ENCODE results near the gene PDIA6.
"Not testable (repeated sequence)": the region's sequence is repeated elsewhere in the genome, so short reads cannot be mapped to it uniquely, and the experiment has no call there.

Gene PDIA6

DNA sequence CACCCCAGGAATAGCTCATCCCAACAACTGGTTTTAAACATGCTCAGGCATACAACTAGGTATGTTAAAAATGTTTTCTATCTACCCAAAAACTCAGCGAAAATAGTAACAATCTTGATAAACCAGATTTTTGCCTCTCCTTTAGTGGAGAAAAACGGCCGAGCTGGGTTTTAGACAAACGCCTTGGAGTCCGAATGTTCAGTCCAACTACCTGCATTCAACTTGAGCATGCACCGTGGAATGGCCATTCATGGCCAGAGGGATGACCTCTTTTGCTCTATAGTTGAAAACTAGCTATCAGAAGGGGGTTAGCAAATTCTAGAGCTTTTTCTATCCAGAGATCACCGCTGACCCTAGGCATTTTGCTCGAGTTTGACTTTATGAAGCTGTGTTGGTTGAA, 30.8 kb downstream of the PDIA6 start:
- DNase-seq (ENCODE audit: low read depth in 4 of 4, low spot score in 1 of 4) = no peak

DNA sequence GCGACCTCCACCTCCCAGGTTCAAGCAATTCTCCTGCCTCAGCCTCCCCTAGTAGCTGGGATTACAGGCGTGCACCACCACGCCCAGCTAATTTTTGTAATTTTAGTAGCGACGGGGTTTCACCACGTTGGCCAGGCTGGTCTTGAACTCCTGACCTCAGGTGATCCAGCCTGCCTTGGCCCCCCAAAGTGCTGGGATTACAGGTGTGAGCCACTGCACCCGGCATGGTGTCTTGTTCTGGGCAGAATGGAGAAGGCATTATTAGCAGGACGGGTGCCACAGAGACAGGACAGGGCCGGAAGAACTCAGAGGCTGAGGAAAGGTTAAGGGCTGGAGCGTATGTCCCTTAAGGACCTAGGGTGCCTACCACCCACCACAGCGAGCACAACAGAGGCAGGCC, 31.8 kb downstream of the PDIA6 start:
- not testable (repeated sequence) for DNase-seq (ENCODE audit: low read depth in 4 of 4, low spot score in 1 of 4)

DNA sequence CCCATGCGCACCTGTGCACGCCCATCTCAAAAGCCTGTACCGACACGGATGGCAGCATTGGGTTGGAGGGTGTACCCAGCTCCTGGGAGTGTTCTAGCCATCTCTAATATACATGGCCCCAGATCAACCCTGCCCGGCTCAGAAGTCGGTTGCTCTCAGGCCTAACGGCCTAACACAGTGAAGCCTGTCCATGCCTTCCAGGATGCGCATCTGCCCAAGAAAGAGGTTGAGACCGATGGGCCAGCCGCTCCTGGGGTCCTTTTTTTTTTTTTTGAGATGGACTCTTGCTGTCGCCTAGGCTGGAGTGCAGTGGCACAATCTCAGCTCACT, 32.1 kb downstream of the PDIA6 start:
- DNase-seq (ENCODE audit: low read depth in 4 of 4, low spot score in 1 of 4) = no peak

DNA sequence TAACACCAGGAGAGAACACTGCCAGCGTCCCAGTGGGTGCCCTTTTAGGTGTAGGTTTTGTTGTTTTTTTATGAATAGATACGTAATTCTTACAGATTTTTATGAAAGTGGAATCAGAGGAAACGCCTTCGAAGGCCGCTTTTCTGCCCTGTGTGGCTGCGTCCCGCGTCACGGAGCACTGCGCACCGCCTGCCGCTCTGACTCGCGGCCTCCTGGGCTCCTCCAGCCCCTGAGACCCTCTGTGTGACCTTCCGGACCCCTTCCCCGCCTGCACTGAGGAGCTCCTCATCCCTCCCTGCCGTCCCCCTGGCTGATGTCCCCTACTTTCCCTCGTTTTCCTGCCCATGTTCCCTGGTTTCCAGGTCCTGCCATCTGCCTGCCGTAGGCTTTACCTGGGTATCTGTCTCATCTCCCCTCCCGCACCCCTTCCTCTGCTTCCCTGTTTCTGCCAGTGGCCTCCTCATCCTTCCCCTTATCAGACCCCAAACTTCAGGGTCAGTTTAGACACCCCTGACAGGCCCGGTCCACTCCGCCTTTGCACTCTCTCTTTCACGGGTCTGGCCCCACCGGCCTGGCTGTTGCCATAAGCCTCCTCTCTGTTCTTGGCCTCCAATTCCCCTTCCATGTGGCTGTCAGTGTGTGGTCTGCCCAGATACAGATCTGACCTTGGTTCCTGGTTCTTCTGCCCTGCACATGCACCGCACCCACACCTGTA, 32.7 kb downstream of the PDIA6 start:
- DNase-seq (ENCODE audit: low read depth in 4 of 4, low spot score in 1 of 4) = no peak

DNA sequence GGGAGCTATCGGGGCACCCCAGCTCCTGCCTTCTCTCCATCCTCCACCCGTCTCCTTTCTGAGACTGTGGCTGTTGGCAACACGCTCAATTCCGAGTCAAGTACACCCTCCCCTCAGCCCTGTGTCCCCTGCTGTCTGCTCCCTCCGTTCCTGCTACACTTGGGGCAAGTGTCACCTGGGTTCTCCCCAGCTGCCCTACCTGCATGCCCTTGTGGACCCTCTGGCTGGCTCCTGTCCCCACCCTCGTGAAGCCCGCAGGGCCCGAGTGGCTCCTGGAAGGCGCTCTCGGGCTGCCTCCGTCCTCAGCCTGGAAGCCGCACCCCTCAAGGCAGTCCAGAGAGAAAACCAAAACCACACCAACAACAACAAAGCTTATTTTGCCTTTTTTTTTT, 33.9 kb downstream of the PDIA6 start:
- no peak for DNase-seq (ENCODE audit: low read depth in 4 of 4, low spot score in 1 of 4)

DNA sequence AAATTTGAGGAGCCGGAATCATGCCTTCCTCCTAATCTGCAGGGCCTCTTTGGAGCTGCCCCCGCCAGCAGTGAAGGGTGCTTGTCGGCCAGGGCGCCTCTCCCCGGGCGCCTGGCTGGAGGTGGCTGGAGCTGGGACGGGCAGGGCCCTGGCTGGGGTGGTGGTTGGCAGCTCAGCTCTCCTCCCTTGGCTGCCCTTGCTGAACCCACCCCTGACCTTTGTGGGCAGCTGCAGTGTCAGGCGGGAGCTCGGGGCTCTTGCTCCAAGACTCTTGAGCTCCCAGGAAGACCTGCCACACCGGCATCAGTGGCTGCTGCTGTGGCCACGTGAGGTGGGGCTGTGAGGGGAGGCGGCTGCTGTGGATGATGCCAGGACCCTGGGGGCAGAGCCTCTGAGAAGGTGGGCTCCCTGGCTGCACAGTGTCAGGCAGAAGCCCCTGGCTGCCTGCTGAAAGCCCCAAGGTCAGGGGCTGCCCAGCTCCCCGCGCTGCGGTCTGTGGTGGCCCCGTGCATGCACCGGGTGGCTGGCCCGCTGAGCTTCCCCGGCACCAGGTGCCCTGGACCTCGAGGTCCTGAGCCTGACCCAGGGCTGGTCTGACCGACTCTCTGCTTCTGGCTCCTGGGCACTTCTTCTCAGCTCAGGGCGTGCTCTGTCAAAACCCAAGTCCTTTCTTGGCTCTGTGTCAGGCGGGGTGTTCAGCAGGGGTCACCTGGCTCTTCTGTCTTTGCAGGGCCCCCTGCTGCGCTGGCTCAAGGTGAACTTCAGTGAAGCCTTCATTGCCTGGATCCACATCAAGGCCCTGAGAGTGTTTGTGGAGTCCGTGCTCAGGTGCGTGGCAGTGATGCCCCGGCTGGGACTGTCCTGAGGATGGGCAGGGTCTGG, 34.5 kb downstream of the PDIA6 start:
- no peak for DNase-seq (ENCODE audit: low read depth in 4 of 4, low spot score in 1 of 4)

DNA sequence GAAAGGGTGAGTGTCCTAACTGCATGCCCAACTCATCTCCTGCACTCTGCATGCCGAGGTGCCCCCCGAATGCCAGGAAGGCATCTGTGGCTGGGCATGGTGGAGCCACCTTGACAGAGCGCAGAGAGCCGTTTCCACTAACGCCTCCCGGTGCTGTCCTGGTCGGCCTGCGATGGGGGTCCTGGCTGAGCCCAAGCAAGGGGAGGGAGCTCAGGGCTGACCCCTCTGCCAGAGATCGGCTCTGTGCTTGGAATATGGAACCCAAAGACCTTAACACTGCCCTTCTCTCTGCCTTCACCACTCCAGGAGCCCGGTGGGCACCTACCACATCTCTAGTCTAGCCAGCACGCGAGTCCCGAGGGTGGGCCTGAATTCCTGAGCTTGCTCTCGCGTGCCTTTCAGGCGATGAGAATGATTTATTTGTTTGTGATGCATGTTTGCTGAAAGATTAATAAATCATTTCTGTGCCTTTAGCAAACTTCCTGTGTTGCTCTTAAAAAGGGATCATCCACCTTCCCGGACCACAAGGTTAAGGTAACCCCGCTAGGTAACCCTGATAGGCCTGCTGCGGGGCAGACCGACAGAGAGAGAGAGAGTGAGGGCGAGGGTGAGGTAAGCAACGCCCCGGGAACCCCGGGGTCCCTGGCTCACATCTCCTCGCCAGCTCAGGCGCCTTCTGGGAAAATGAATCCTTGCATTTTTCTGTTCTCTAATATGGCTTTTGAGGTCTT, 35.3 kb downstream of the PDIA6 start:
- DNase-seq (ENCODE audit: low read depth in 4 of 4, low spot score in 1 of 4) = no peak

DNA sequence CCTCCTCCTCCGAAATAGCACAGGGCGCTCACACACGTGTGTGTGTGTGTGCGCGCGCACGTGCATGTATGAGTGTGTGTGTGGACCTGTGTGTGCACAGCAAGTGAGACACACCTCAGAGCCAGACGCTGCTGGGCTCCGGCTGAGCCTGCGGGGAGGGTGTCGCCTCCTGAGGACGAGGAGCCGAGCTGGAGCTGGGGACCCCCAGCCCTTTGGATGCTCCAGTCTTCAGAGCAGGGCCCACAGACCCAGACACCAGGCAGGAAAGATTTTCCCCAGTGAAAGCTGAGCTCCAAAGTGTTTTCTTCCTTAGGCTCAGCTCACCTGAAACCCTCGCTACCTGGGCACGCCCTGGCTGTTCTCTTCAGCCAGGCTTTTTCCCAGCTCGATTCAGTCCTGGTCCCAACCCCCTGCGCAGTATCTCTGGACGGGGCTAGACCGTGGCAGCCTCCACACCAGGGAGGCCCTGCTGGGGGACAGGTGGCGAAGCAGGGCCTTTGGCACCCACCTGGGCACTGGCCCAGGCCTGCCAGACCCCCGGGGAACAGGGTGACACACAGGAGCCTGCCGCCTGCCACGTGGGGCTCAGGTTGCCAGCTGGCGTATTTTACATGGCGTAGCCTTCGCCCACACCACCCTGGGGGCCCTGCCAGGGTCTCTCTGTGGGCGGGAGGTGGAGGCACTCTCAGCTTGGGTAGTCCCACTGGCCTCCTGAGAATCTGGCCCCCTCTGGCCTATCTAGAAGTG, 36.2 kb downstream of the PDIA6 start:
- no peak for DNase-seq (ENCODE audit: low read depth in 4 of 4, low spot score in 1 of 4)

DNA sequence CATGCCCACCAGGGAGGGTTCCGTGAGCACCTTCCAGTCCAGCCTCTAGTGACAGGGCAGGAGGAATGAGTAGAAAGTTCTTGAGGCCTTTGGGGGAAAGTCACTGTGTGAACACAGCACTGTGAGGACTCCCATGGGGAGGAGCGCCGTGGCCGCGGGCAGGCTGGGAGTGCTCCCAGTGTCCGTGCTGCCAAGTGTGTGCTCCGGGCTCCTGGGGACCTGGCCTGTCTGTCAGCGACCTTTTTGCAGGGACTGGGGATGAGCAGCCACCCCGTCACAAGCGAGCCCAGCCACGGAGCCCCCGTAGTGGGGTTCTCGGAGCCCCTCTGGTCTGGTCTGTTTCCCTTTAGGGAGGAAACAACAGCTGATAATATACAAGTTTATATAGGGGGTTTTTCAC, 36.8 kb downstream of the PDIA6 start:
- DNase-seq (ENCODE audit: low read depth in 4 of 4, low spot score in 1 of 4) = no peak

DNA sequence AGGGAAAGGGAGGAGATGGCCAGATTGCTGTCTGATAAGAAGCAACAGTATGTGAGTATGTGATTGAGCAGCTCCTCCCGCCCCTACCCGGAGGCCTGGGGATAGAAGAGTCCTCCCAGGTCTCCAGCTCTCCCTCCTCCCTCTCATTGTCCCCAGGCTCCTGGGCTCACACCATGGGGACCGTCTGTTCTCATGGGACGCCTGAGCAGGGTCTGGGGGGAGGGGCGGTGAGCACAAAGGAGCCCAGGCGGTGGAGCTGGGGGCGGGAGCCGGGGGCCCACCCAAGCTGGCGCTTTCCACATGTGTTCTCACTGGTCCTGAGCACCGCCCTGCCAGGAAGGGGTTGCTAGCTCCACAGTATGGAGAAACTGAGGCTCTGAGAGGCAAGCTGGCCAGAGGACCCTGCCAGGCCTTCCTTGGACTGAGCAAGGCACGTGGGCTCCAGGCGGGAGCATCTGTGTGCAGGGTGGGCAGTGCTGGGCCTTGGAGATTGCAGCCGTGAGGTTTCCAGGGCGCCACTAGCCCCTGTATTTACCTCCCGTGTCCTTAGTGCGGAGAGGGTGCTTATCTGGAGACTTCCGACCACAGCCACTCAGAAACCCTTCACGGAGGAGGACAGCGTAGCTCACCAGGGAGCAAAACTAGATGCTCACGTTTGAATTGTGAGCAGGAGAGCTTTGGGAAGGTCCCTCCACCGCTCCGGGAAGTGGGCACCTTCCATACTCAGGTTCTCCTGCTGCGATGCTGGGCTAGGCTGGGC, 37.4 kb downstream of the PDIA6 start:
- no peak for DNase-seq (ENCODE audit: low read depth in 4 of 4, low spot score in 1 of 4)

DNA sequence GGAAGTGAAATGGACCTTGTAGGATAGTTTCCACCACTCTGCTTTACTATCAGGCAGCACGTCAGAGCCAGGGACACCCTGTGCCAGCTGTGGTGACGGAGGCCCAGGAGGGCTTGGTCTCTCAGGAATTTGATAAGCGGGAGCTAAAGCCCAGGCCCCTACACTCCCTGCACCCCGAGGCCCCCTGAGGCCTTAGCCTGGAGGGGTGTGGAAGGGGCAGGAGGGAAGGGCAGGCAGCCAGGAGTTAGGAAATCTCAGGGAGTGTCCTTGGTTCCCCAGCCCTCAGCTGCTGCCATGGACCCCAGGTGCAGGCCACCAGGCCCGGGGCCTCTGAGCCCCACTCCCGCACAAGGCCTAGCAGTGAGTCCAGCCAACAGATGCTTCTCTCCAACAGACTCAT, 38.2 kb downstream of the PDIA6 start:
- no peak for DNase-seq (ENCODE audit: low read depth in 4 of 4, low spot score in 1 of 4)

DNA sequence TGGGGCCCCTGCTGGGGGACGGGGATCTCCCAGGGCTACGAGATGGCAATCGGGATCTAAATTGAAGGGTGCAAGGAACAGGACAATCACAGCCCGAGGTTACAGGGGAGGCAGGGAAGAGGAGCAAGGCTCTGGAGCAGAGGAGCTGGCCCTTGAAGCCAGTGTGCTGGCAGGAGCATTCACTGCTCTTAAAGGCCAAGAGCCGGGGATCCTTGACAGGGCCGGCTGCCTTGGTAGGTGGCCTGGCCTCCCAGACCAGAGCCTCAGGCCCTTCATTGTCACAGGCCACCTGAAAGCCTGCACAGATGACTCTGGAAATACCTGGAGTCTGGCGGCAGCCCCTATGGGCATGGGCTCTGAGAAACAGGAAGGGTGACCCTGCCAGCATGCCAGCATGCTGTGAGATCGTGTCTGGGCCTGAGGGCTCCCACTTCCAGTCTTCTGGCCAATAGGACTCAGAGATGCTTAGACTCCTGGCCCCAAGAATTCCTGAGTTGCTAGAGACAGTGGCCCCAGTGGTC, 38.7 kb downstream of the PDIA6 start:
- DNase-seq (ENCODE audit: low read depth in 4 of 4, low spot score in 1 of 4) = no peak

DNA sequence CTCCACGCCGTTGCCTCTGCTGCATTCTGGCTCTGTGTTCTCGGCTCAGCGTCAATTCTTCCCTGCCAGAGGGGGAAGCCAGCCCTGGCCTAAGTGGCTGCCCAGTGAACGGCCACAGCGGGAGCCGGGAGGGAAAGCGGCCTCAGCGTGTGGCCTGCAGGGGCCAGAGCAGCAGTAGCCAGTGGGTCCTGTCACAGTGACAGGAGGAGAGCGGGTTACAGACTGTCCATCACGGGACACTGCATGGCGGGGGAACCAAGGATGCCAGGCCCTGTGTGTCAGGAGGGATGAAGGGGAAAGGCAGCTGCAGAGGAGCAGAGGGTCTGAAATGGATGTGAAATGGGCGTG, 39.7 kb downstream of the PDIA6 start:
- no peak for DNase-seq (ENCODE audit: low read depth in 4 of 4, low spot score in 1 of 4)

DNA sequence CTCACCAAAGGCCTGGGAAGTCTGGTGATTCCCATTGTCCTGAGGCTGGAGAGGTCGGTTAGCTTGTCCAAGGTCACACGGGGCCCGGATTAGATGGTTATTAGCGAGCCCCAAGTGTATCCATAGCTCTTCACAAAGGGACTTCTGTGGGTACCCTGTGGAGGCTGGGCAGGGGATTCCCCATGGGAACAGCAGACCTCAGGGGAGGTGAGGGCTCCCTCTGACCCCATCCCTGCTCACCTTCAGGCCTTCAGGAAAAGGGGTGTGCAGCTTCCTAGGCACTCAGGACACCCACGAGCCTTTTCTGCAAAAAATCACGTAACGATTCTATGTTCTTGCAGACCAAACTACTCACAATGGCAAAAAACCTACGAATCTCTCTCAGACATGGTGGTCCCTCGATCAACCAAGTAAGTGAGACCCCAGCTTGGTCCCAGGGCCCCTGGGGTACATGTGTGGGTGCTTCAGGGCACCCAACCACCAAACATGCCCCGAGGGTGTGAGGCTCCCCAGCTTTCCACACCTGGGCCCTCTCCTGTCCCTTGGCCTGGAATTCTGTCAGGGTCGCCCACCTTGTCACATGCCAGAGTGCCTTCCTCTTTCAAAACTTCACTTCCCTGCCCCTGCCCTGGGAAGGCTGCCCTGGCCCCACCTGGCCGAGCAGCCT, 40.3 kb downstream of the PDIA6 start:
- no peak for DNase-seq (ENCODE audit: low read depth in 4 of 4, low spot score in 1 of 4)

DNA sequence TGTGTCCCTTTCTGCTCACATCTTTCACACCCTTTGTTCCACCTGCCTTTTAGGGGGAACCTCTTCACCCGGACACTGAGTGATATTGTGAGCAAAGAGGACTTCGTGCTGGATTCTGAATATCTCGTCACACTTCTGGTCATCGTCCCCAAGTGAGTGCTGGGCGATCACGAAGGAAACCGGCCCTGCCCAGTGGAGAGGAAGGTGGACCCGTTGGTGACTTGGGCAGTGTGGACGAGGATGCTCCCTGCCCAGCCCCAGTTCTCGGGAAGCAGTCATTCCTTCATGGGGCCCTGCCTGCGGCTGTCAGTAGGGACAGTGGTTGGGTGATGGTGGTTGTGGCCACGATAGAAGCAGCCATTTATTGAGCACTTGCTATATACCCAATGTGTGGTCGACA, 40.8 kb downstream of the PDIA6 start:
- no peak for DNase-seq (ENCODE audit: low read depth in 4 of 4, low spot score in 1 of 4)

DNA sequence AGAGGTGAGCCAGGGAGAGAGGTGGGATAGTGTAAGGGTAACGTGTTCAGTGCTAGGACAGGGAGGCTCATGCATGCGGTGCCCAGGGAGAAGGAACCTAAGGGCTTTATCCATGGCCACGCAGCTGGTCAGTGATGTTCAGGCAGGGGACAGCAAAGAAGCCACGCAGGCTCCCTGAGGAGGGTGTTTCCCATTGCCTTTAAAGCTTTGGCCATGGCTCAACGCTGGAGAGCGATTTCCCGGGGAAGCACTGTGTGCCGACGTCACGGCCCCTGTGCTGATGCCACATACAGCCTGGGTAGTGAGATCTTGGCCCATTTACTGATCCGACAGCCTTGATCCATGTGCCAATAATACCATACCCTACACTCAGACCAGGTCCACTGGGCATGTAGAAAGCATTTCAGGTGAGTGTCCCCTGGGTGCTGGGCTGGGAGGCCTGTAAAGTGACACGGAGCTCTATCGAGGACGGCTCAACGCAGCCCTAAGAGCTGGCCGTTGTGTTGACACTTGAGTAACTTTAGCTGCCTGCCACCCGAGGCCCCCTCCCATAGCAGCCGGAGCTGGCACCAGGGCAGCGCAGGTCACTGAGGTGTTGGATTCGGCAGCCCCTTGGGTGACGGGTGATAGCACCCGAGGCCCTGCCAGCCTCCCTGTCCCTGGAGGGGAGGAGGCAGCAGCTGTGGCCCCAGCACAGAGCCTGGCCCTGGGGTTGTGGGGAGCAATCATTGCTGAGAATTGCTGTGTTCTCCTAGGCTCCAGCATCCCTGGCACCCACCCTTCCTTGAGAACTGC, 41.4 kb downstream of the PDIA6 start:
- DNase-seq (ENCODE audit: low read depth in 4 of 4, low spot score in 1 of 4) = no peak

DNA sequence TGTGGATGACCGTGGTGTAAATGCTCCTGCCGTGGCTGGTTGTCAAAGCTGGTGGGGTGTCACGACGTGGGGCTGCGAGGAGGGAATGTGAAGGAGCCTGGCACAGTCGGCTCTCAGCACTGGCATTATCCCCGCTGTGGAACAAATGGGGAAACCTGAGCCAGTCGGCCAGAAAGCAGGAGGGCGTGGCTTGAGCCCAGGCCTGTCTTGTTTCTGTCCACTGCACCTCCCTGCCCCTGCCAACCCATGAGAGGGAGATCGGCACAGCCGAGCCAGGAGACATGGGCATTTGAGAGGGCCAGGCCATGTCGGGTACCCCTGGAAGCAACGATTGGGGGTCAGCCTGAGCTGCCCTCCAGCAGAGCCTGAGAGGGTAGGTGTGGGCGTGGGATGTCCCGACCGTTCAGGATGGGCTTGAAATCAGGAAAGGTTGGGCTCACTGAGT, 44.5 kb downstream of the PDIA6 start:
- DNase-seq (ENCODE audit: low read depth in 4 of 4, low spot score in 1 of 4) = no peak

DNA sequence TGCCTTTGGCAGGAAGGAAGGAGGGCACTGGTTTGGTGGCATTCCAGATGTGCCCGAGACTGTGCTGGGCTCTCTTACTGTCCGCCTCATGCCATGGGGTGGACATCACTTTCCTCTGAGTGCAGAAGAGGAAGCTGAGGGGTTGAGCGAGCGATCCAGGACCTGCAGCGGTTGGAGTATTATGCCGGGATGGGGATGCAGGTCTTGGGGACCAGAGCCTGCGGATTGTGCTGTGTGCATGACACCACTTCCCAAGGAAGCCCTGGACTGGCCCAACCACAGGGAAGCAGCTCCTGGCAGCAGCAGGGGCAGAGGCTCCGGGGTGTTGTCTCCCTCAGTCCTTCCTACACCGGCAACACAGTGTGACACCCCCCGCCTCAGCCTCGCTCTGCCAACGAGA, 46.7 kb downstream of the PDIA6 start:
- no peak for DNase-seq (ENCODE audit: low read depth in 4 of 4, low spot score in 1 of 4)

DNA sequence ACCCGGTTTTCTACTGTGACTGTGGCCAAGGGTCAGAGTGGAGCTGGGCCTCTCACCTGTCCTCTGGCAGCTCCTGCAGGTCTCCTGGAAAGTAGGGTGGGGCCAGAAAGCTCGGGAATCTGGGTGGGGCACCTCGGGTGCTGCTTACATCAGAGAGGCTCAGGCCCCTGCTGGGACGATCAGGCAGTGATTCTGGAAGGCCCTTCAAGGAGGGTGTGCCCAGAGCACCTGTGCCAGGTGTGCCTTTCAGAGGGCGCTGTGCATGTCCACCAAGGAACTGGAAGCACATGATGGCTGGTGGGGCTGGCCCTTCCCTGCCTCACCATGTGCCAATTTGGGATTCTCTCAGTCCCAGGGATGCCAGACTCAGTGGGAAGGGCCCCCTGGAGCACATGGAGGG, 47.1 kb downstream of the PDIA6 start:
- DNase-seq (ENCODE audit: low read depth in 4 of 4, low spot score in 1 of 4) = no peak
